ENCODE measurements around the gene HPSE2. TPM values are rescaled to one million over a fixed set of nuclear protein-coding genes. Genes with fewer than 3 reads are reported as not detected.
"Not testable (repeated sequence)": the region's sequence is repeated elsewhere in the genome, so short reads cannot be mapped to it uniquely, and the experiment has no call there.

The HPSE2 gene
- polyA plus RNA-seq, 2 of the 4 experiments (the other 2 are of a cell fraction) = not detected

DNA sequence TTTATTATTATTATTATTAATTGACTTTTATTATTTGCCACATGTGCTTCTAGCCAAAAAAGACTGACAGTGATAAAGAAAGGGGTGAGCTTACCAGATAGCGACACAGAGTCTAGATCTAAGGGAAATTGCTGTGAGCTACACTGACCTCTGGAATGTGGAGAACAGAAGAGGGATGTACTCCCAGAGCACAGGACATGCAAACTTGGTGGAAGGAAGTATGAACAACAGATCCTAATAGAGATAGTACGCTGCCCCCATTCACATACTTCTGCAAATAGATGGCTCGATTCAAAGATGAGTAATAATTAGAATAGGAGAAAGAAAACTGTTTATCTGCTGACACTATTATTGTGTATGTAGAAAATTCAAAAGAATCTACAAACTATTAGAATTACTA lies 679.6 kb downstream of the HPSE2 start:
- H3K4me2 ChIP-seq = no peak overlapping the region
- H3K9me3 ChIP-seq = no peaks in the 10 kb centered on the region
- TF ChIP-seq EHF (CRISPR knock-in tag; IDR thresholded peaks at IDR 0.05) = no peak
- no peak for TF ChIP-seq JUN (IDR thresholded peaks at IDR 0.05)
- no peak for TF ChIP-seq MAFK (IDR thresholded peaks at IDR 0.05; ENCODE audit: partially characterized antibody)
- no peak for TF ChIP-seq CHD4 (IDR thresholded peaks at IDR 0.05; ENCODE audit: borderline replicate concordance)
- no peak for TF ChIP-seq NR3C1 (IDR thresholded peaks at IDR 0.05)
- TF ChIP-seq CEBPB (IDR thresholded peaks at IDR 0.05) = no peak
- ATAC-seq (no peak), DNase-seq (ENCODE audit: low read depth in 1 of 2, low spot score in 1 of 2) (no peak), FAIRE-seq (no peak)
- CTCF ChIA-PET = interaction anchor here (0.8 kb wide), 1 partner anchor 11 kb away, joined by 3 read pairs; no protein-coding TSS in a partner anchor
- no peak overlapping the region for H3K27ac ChIP-seq
- POLR2A ChIA-PET = no interaction called here
- 22% methylated on average over 3 of the region's 3 CpGs for WGBS (ENCODE audit: missing lambda C conversion rate)
- H3K4me1 ChIP-seq = no peaks in the 10 kb centered on the region
- H3K4me3 ChIP-seq = no peak overlapping the region

DNA sequence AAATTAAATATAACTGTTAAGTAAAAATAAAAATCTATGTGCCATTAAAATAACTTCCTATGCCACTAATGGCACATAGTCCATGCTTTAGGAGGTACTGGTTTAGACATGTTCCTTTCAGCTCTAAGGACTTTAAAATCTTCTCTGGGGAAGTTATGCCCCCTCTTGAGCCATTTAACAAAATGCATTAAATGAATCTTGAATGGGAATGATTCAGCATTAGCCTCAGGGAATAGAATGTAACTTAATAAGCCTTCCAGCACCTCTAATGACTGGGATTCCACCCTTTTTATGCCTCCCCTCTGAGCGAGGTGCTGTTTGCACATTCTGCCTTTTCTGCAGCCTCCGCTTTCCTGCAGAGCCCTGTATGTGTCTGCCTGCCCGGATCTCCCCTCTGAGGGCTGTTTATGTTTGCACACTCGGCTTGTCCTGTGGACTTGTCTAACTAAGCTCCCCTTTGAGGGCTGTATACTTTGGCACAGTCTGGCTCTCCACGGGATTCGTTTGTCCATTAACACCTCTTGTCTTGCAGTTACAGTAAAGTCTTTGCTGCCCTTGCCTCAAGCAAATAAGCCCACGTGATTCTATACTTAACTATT lies 680.5 kb downstream of the HPSE2 start:
- no peak for DNase-seq (ENCODE audit: low read depth in 1 of 2, low spot score in 1 of 2)
- Histone ChIP-seq H3K4me2 (no peak overlapping the region), H3K4me3 (no peak overlapping the region), H3K27ac (no peak overlapping the region), H3K9me3 (no peaks in the 10 kb centered on the region), H3K4me1 (no peaks in the 10 kb centered on the region)
- TF ChIP-seq, protein P1, sequence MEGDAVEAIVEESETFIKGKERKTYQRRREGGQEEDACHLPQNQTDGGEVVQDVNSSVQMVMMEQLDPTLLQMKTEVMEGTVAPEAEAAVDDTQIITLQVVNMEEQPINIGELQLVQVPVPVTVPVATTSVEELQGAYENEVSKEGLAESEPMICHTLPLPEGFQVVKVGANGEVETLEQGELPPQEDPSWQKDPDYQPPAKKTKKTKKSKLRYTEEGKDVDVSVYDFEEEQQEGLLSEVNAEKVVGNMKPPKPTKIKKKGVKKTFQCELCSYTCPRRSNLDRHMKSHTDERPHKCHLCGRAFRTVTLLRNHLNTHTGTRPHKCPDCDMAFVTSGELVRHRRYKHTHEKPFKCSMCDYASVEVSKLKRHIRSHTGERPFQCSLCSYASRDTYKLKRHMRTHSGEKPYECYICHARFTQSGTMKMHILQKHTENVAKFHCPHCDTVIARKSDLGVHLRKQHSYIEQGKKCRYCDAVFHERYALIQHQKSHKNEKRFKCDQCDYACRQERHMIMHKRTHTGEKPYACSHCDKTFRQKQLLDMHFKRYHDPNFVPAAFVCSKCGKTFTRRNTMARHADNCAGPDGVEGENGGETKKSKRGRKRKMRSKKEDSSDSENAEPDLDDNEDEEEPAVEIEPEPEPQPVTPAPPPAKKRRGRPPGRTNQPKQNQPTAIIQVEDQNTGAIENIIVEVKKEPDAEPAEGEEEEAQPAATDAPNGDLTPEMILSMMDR (IDR thresholded peaks at IDR 0.05) = no peak
- TF ChIP-seq RFX5 (IDR thresholded peaks at IDR 0.05) (no peak), KDM5A (IDR thresholded peaks at IDR 0.05) (no peak), ZSCAN20 (CRISPR knock-in tag; IDR thresholded peaks at IDR 0.05) (no peak), FOXS1 (CRISPR knock-in tag; IDR thresholded peaks at IDR 0.05) (no peak), KDM1A (IDR thresholded peaks at IDR 0.05; ENCODE audit: low read depth) (no peak), ZC3H11A (IDR thresholded peaks at IDR 0.05) (no peak)
- TF ChIP-seq, protein P2, sequence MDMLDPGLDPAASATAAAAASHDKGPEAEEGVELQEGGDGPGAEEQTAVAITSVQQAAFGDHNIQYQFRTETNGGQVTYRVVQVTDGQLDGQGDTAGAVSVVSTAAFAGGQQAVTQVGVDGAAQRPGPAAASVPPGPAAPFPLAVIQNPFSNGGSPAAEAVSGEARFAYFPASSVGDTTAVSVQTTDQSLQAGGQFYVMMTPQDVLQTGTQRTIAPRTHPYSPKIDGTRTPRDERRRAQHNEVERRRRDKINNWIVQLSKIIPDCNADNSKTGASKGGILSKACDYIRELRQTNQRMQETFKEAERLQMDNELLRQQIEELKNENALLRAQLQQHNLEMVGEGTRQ (IDR thresholded peaks at IDR 0.05) = no peak
- TF ChIP-seq, protein P3, sequence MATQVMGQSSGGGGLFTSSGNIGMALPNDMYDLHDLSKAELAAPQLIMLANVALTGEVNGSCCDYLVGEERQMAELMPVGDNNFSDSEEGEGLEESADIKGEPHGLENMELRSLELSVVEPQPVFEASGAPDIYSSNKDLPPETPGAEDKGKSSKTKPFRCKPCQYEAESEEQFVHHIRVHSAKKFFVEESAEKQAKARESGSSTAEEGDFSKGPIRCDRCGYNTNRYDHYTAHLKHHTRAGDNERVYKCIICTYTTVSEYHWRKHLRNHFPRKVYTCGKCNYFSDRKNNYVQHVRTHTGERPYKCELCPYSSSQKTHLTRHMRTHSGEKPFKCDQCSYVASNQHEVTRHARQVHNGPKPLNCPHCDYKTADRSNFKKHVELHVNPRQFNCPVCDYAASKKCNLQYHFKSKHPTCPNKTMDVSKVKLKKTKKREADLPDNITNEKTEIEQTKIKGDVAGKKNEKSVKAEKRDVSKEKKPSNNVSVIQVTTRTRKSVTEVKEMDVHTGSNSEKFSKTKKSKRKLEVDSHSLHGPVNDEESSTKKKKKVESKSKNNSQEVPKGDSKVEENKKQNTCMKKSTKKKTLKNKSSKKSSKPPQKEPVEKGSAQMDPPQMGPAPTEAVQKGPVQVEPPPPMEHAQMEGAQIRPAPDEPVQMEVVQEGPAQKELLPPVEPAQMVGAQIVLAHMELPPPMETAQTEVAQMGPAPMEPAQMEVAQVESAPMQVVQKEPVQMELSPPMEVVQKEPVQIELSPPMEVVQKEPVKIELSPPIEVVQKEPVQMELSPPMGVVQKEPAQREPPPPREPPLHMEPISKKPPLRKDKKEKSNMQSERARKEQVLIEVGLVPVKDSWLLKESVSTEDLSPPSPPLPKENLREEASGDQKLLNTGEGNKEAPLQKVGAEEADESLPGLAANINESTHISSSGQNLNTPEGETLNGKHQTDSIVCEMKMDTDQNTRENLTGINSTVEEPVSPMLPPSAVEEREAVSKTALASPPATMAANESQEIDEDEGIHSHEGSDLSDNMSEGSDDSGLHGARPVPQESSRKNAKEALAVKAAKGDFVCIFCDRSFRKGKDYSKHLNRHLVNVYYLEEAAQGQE (IDR thresholded peaks at IDR 0.05) = no peak
- TF ChIP-seq, protein P4, sequence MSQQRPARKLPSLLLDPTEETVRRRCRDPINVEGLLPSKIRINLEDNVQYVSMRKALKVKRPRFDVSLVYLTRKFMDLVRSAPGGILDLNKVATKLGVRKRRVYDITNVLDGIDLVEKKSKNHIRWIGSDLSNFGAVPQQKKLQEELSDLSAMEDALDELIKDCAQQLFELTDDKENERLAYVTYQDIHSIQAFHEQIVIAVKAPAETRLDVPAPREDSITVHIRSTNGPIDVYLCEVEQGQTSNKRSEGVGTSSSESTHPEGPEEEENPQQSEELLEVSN (IDR thresholded peaks at IDR 0.05; ENCODE audit: borderline replicate concordance, low read depth) = no peak
- TF ChIP-seq, protein P5, sequence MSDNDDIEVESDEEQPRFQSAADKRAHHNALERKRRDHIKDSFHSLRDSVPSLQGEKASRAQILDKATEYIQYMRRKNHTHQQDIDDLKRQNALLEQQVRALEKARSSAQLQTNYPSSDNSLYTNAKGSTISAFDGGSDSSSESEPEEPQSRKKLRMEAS (IDR thresholded peaks at IDR 0.05) = no peak
- TF ChIP-seq, protein P6, sequence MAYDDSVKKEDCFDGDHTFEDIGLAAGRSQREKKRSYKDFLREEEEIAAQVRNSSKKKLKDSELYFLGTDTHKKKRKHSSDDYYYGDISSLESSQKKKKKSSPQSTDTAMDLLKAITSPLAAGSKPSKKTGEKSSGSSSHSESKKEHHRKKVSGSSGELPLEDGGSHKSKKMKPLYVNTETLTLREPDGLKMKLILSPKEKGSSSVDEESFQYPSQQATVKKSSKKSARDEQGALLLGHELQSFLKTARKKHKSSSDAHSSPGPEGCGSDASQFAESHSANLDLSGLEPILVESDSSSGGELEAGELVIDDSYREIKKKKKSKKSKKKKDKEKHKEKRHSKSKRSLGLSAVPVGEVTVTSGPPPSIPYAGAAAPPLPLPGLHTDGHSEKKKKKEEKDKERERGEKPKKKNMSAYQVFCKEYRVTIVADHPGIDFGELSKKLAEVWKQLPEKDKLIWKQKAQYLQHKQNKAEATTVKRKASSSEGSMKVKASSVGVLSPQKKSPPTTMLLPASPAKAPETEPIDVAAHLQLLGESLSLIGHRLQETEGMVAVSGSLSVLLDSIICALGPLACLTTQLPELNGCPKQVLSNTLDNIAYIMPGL (CRISPR knock-in tag; IDR thresholded peaks at IDR 0.05; ENCODE audit: borderline replicate concordance) = no peak
- TF ChIP-seq, protein P7, sequence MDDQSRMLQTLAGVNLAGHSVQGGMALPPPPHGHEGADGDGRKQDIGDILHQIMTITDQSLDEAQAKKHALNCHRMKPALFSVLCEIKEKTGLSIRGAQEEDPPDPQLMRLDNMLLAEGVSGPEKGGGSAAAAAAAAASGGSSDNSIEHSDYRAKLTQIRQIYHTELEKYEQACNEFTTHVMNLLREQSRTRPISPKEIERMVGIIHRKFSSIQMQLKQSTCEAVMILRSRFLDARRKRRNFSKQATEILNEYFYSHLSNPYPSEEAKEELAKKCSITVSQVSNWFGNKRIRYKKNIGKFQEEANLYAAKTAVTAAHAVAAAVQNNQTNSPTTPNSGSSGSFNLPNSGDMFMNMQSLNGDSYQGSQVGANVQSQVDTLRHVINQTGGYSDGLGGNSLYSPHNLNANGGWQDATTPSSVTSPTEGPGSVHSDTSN (IDR thresholded peaks at IDR 0.05) = no peak
- FAIRE-seq = no peak
- ChIA-PET CTCF (interaction anchor here (0.8 kb wide), 1 partner anchor 12 kb away, joined by 3 read pairs; no protein-coding TSS in a partner anchor), POLR2A (no interaction called here)
- no peak for ATAC-seq
- WGBS (ENCODE audit: missing lambda C conversion rate) = 17% methylated on average over 7 of the region's 7 CpGs

DNA sequence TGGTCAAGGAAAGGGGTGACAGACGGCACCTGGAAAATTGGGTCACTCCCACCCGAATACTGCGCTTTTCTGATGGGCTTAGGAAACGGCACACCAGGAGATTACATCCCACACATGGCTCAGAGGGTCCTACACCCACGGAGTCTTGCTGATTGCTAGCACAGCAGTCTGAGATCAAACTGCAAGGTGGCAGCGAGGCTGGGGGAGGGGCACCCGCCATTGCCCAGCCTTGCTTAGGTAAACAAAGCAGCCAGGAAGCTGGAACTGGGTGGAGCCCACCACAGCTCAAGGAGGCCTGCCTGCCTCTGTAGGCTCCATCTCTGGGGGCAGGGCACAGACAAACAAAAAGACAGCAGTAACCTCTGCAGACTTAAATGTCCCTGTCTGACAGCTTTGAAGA lies 694.1 kb downstream of the HPSE2 start:
- DNase-seq (ENCODE audit: low read depth in 1 of 2, low spot score in 1 of 2); FAIRE-seq; POLR2A ChIA-PET; ATAC-seq; H3K9me3 ChIP-seq; H3K4me1 ChIP-seq; CTCF ChIA-PET: not testable (repeated sequence)
- peak overlapping the region; percentile 42 for H3K4me3 ChIP-seq
- 17% methylated on average over 6 of the region's 7 CpGs for WGBS (ENCODE audit: missing lambda C conversion rate)
- H3K4me2 ChIP-seq = peak overlapping the region; percentile 33
- peak overlapping the region in 1 of 2 experiments; percentile 58; a peak in 2 of 6 replicates for H3K27ac ChIP-seq

Data from A549 (cell line).